HTERT RPE-1 (cell line): ENCODE results near the gene CERS3.

Experiments used
- in situ Hi-C: fragments of 300-500 bp; cut with MboI; formaldehyde crosslinking; loops from 4 replicates; pipeline ENCODE4 v1.14.3; 2020; ENCODE audit warnings: low sequenced_read_pairs

The CERS3 gene

DNA sequence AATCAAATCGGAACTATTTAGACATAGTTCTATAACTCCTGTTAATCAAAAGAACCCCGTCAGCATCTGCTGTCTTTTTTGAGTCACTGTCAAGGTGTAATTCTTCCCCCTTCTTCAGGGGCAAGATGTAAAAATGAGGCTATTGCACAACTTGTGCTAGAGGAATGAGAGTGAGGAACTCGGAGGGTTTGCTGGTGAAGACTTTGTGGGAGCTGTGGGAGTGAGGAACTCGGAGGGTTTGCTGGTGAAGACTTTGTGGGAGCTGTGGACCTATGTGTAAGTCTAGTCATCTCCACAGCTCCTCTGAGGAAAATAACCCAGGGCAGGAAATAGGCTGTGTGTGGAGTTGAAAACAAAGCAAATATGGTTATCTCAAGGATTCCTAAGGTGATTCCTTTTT is 2.5 kb upstream of the CERS3 start:
- in situ Hi-C loops = no loop called here

DNA sequence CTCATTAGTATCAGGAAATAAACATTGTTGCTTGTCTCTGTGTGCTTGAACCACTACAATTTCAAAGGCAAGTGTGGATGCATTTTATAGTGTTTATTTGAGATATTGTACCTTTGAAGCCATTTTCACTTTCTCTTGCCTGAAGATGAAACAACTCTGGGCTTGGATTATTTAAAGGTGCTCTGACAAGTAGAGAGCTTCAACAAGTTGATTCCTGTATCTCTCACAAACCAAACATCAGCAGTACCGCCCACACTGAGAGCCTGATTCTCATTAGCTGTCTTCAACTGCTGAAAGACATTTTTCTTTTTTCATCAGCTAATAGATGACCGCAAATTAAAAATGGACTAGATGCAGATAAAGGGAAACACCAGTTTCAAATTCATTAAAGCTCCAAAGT is 806 bp upstream of the CERS3 start:
- in situ Hi-C loops = no loop called here

DNA sequence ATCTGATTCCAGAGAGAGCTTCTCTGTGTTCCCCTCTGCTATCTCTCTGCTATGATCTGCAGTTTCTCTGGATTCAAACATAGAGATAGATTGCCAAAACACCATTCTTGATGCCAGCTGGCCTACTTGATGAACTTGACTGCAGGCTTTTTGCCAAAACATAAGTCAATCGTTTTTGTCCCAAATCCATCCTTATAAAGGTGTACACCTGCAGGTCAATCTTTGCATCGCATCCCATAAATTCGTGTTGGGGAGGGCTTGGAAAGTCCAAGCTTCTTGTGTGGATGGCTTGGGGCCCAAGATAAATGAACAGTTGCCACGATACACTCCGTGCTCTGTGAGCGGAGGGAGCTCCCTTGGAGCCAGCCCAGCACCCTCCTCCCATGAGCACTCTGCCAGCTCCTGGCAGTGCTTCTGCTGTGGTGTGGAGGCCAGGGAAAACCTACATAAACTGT is 2.7 kb downstream of the CERS3 start:
- in situ Hi-C loops = no loop called here

- in situ Hi-C loops = no loop called here
These were observed 3.3 kb downstream of the CERS3 start for GRCh38 chr15:100525436-100525835.

DNA sequence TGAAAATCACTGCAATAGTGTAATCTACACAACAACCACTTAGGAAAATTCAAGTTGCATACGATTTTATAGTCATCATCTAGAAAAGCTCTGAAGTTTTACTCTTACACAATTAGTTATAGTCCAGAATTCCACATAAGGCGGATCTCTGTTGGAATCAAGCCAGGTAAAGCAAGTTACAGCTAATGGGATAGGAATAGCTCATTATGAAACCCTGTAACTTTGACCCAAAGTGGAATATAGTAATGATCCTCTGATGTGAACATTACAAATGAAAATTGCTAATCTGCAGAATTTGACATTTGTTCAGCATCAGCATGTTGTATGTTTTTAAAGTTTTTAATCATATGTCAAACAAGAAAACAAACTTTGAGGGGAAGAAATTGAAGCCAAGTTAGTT is 4.4 kb downstream of the CERS3 start:
- in situ Hi-C loops = no loop called here

GRCh38 chr15:100521907-100522306 is 6.8 kb downstream of the CERS3 start:
- in situ Hi-C loops = no loop called here

DNA sequence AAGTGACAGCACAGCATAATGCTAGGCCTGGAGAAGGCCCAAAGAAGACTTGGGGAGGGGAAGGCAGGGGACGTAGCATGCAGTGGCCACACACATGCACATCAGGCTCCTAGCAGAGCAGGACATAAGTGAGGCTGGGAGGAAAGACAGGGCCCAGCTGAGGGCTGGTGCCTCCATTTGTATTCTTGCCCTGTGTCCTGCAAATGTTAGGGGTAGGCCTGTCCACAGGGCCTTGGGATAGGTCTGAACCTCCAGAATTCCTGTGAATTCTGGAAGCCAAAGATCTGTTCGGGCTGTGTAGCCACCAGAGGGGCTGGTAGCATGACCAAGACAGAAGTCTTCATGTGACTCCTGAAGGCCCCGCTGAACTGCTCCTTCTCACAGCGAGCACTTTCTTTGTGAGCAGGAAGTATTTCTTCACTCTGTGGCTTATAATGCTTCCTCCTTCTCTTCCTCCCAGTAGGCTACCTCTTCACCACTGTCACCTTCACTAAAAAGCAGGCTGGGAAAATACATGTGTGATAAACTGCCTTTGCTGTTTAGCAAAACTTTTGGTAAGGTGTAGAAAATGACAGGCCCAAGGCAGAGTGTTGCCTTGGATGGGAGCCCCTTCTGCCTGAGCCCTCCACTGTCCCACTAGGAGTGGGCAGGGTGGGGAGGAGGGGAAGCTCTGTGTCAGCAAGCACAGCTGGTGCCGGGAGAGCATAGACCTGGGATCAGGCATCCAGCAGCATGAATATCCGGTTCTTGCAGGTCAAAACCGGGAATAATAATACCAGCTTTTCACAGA is 8.4 kb downstream of the CERS3 start:
- in situ Hi-C loops = no loop called here

- in situ Hi-C loops = no loop called here
These were observed 10.9 kb downstream of the CERS3 start for GRCh38 chr15:100517846-100518245.

- in situ Hi-C loops = no loop called here
These were observed 11.9 kb downstream of the CERS3 start for GRCh38 chr15:100516643-100517512.

DNA sequence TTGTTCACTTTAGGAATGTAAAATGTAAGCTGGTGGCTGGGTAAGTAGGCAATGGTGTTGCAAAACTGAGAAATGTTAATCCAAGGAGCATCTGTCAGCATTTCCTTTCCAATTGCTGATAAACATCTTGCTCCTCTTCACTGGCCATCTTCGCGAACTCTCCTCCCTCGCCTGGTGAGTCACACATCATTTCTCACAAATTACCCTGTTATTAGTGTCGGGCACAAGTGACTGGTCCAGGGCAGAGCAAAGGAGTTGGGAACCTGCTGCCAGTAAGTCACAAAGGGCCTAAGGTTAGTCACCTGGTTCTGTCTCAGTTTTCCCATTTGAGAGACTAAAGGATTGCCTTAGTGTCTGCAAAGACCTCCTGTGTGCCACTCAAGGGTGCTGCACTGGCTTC is 13.0 kb downstream of the CERS3 start:
- in situ Hi-C loops = no loop called here

DNA sequence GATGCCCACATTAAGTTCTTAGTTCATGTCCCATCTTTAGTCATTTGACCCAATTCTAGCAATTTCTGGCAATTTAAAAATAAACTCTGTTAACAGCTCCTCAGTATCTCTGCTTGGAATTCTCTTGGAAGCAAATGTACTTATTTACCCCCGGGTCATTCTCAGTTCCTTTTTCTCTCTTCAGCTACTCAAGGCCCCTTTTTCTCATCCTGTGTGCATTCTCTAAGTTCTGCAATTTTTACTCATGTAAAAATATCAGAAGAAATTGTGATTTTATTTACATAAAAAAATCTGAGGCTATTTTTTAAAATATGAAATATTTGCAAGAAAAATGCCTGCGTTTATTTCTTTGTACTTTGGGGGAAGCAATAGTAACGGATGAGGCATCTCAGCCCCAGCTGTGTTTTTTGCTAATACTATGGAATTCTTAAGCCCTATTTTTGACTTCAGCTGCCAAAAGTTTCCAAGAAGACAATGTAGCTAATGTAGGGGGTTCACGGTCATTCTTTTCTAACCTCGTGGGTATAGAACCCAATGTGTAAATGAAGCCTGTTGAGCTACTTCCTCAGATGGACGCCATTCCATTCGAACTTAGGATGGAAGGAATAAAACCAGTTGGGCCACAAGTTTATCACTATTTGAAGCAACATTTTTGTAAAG is 20.0 kb downstream of the CERS3 start:
- in situ Hi-C loops = no loop called here

DNA sequence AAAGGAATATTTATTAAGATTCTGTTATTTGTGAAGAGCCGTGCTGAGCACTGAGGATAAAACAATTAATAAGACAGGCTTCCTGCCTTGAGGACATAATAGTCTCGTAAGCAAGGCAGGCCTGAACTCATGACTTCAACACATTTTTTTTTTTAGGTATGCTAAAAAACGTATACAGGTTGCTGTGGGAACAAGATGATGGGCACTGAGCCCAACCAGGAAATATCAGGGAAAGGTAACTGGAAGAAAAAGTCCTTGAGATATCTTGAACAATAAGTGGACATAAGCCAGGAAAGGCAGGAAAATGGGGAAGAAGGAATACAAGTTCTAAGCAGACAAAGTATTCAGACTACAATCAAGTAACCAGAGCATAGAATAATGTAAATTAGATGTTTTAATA is 26.1 kb downstream of the CERS3 start:
- in situ Hi-C loops = no loop called here

DNA sequence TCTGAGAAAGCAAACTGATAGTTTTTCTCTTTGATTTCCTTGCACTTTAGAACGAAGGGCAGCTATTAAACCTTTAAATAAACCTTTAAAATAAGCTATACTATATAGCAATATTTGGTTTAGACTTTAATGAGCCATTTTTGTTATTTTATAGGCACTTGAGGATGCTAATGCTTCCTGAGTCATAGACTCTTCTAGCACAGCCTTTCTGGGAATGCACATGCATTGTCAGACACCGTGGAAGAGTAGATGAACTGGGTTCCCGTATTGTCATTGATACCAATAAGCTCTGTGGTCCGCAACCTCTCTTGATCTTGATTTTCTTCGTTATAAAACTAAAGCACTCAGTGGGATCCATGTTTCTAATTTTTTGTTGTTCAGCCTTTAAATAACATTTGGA is 27.6 kb downstream of the CERS3 start:
- in situ Hi-C loops = no loop called here

GRCh38 chr15:100500226-100500990 is 28.3 kb downstream of the CERS3 start:
- in situ Hi-C loops = no loop called here

DNA sequence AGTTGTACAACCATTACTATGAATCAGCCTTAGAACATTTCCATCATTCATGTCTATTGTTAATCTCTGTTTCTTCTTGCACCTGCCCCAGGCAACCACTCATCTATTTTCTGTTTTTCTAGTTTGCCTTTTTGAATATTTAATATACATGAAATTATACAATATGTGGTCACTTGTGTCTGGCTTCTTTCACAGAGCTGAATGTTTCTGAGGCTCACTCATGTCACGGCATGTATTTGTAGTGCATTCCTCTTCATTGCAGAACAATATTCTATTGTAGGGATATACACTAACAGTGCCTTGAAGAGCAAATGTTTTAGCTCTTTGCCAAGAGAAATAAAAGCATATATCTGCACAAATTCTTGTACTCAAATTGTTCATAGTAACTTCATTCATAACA is 32.9 kb downstream of the CERS3 start:
- in situ Hi-C loops = no loop called here

GRCh38 chr15:100493213-100493612 is 35.5 kb downstream of the CERS3 start:
- in situ Hi-C loops = no loop called here

GRCh38 chr15:100484443-100484842 is 44.3 kb downstream of the CERS3 start:
- in situ Hi-C loops = no loop called here

DNA sequence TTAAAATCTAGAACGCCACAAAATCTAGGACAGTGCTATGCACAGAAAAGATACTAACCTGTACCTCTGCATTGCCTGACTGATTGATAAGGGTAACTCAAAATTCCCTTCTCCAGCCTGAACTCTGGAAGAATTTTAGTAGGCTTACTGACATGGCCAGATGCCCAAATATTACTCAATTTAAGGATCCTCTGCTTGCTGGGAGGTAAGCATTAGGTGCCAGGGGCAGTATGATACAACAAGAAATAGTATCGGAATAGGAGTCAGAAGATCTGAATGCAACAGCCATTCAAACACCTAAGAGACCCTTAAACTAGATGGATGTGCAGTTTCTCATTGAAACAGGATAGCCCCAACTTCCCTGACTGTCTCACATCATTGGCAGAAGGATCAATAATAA is 45.4 kb downstream of the CERS3 start:
- in situ Hi-C loops = no loop called here

DNA sequence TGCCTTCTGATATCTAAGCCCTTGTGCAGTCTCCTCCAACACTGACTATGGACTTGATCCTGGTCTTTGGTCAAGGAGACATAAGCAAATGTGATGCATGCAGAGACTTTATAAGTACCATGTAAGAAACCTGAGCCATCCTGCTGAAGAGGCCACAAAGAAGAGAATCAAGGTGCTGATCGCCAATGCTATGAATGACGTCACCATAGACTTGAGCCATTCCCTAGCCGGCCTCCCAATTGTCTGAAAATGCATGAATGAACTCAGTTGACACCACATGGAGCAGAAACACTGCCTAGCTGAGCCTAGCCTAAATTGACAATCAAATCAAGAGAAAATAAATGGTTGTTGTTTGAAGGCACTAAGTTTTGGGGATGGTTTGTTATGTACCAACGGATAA is 51.9 kb downstream of the CERS3 start:
- in situ Hi-C loops = no loop called here

DNA sequence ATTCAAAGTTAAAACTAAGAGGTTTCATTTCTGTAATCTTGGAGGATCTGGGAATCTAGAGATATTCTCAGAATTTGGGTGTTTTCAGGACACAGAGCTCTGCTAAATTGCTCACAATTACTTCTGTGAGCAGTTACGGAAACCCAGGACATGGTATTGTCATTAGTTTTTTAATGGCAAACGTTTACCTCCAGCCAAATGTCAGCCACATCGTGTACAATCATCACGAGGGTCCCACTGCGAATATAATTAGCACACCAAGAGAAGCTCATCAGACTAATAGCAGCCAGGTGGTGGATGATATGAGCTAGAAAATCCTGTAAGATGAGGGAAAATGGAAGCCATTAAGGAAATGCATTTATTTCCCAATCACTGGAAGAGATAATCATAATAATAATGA is 56.0 kb downstream of the CERS3 start:
- in situ Hi-C loops = no loop called here

- in situ Hi-C loops = no loop called here
These were observed 56.8 kb downstream of the CERS3 start for GRCh38 chr15:100471933-100472332.
